Activated CD8-positive, alpha-beta memory T cell treated with anti-CD3 and anti-CD28 coated beads, Interleukin-2, amount 50 U/mL, for 4 hours (primary cell): ENCODE results near the gene TOR1A.

Experiments used
- DNase-seq: peaks from one replicate; pipeline ENCODE4 v3.0.0-alpha.2; 2020

TOR1A gene

DNA sequence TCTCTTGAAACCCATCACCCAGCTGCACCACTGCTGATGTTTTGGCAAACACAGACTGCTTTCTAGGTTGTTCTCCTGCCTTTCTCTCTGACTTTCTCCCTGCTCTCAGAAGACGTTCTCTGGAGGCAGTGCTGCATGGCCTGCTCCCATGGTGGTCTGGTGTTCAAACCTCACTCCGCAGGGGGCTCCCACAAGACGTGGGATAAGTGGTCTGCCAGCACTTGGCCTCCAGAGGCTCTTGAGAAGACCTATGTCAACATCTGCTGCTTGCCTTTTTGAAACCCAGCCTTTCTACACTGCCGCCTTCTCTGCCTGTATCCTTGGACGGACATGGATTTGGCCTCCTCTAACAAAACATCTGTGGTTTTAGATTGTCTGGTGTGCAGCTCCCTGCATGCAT, 27.9 kb upstream of the TOR1A start:
- no peak for DNase-seq

GRCh38 chr9:129850821-129851550, 27.1 kb upstream of the TOR1A start:
- no peak for DNase-seq

DNA sequence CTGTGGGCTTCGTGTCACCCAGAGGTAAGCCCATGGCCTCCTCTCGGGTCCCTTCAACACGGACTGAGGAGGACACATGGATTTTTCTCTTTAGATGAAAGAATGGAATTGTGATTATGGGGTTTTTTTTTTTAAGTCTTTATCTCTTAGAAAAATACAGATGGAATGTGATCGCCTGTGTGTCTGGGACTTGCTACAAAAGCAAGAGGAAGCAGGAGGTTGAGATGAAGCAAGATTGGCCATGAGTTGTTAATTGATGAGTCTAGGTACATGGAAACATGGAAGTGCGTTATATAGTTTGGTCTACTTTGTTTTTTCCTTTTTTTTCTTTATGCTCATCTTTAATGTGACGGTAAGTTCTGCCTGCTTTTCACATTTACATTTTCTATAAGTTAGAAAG, 26.0 kb upstream of the TOR1A start:
- no peak for DNase-seq

- DNase-seq = no peak
These were observed 24.9 kb upstream of the TOR1A start for GRCh38 chr9:129848712-129849441.

DNA sequence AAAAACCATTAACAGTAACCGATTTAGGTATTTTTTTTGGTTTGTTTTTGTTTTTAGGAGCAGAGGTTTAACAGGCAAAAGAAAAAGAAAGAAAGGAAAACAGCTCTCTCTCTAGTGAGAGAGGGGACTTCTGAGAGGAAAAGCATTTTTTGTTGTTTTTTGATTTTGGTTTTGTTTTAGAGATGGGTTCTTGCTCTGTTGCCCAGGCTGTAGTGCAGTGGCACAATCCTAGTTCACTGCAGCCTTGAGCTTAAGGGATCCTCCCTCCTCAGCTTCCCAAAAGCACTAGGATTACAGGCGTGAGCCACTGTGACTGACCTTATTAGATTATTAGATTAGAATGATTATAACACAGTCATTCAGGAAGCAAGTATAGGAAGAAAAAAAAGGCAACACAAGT, 21.4 kb upstream of the TOR1A start:
- DNase-seq = no peak

DNA sequence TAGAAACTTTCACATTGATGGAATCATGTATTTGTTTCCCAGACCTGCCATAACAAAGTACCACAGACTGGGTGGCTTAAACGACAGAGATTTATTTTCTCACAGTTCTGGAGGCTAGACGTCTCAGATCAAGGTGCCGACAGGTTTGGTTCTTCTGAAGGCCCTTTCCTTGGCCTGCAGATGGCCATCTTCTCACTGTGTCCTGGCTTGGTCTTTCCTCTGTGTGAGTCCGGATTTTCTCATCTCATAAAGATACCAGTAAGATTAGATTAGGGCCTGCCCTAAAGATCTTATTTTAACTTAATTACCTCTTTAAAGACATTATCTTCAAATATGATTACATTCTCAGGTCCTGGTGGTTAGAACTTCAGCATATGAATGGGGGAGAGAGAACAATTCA, 17.1 kb upstream of the TOR1A start:
- no peak for DNase-seq

DNA sequence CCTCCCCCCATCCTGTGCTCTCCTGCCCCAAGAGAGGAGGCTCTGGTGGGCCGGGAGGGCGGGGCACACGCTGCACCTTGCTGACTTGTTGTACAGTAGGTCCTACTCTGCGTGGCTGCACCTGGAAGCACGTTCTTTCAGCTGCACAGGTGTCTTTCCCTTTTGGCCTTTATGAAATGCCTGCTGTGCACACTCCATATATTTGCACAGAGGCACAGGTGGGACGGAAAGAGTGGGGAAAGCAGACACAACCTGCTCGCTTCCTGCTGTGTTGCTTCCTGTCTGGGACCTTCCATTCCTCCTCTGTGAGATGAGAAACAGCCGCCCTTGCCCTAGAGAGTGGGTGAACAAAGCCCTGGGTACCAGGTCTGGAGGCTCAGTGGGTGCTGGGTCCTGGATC, 16.1 kb upstream of the TOR1A start:
- no peak for DNase-seq

DNA sequence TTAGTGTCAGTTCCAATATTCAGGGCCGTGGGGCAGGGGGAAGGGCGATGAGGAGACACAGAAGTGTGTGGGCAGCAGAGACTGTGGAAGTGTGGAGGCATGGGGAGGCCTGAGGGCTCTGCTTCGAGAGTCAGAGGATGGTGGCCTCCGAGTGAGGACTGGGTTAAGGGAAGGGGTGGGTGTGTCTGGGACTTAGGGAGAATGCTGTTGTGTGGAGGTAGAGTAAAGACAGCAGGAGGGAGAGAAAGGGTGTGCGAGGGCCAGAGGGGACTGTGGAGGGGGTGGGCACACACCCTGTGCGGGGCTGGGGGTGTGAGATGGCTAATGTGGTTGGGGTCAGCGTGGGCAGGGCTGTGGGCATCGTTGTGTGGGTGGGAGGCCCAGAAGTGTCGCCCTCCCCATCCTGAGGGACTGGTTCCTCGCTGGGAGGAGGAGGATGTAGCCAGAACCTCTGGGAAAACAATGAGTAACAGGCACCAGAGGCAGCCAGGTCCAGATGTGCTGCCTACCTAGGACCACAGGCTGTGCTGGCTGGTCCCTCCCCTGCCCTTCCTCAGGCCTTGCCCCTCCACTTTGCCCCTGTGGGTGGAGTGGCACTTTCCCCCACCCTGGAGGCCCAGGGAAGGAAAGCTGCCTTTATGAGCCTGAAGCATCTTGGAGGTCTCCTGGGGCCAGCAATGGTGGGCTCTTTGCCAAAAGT, 15.5 kb upstream of the TOR1A start:
- no peak for DNase-seq

GRCh38 chr9:129838707-129839259, 14.8 kb upstream of the TOR1A start:
- DNase-seq = no peak

GRCh38 chr9:129836311-129837007, 12.5 kb upstream of the TOR1A start:
- peak; percentile 57 for DNase-seq

GRCh38 chr9:129835860-129836223, 11.9 kb upstream of the TOR1A start:
- DNase-seq = no peak

GRCh38 chr9:129835128-129835859, 11.4 kb upstream of the TOR1A start, which contains the start of the genes C9orf78 and USP20:
TSS of gene C9orf78 (minus strand) at chr9:129835275. CDS start at chr9:129835221, 54 bp downstream.
TSS of gene USP20 (plus strand) at chr9:129835458. CDS start at chr9:129852556, 17,098 bp downstream.
- DNase-seq = peak; percentile 98

DNA sequence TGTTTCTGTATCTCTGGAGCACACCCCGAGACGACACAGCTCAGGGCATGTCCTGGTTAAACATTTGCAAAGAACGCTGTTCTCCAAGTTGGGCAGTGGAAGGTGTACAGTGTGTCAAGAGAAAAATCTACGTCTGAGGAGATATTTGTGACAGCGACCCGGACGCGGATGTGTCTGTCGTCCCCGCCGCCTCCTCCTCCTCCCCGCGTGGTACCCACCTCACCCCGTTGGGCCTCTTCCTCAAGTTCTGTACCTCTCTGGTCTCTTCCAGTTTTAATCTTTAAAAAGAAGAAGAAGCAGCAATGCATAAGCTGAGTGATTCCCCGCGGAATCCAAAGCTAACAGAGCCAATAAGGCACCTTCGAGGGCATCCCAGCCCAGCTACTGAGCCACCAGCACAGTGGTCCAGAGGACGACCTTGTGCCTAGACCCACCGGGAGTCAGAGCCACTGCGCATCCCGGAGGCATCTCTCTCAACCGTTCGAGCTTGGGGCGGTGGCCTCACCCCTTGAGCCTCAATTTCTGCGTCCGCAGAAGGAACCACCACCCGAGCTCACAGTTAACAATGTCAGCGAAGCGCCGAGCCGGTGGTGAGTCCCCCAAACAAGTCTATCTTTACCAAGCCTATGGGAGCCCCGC, 10.7 kb upstream of the TOR1A start:
- DNase-seq = peak; percentile 48

GRCh38 chr9:129832982-129833381, 9.0 kb upstream of the TOR1A start:
- DNase-seq = no peak

DNA sequence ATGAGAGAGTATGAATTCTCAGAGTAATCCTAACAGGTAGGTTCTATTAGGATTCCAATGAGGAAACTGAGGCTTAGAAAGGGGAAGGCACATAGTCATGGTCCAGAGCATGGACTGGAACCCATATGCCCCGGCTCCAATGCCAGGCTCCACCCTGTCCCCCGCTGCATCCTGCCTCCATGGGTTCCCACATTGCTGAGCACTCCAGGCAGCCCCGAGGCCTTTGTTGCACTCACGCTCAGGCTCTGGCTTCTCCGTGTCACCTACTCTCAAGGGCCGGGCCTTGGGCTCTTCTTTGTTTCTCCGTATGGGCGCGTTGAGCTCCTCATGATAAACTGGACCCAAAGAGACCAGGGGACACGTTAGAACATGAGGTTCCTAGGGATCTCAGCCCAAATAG, 5.0 kb upstream of the TOR1A start:
- no peak for DNase-seq

DNA sequence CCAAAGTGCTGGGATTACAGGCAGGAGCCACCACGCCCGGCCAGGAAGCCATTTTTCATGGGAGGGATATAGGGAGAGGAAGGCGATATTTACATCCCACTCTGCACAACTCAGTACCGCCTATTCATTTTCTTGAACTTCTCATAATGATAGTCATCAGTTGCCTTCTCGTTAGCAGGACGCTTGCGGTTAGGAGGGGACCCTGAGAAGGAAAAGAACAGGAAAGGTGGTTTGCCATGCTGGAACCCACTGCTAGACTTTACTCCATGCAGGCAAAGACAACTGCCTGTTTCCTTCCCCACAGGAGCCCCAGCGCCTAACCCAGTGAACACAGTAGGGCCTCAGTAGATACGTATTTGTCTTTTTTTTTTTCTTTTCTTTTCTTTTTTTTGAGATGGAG, 4.1 kb upstream of the TOR1A start:
- DNase-seq = no peak

DNA sequence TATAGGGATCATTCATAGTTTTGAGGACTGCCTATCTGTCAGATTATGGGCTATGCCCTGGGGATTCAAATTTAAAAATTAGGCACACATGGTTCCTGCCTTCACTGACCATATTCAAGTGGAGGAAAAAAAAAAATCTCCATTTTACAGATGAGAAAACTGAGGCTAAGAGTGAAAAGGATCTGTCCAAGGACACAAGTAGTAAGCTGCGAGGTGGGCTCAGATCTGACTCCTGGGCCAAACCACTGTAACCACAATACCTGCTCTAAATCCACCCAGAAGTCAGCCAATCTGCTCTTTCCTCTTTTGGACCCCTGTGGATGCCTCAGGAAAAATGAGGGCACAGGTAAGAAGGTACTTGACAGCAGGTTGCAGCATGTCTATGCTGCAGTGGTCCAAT, 2.8 kb upstream of the TOR1A start:
- no peak for DNase-seq

GRCh38 chr9:129826344-129826743, 2.4 kb upstream of the TOR1A start:
- no peak for DNase-seq

DNA sequence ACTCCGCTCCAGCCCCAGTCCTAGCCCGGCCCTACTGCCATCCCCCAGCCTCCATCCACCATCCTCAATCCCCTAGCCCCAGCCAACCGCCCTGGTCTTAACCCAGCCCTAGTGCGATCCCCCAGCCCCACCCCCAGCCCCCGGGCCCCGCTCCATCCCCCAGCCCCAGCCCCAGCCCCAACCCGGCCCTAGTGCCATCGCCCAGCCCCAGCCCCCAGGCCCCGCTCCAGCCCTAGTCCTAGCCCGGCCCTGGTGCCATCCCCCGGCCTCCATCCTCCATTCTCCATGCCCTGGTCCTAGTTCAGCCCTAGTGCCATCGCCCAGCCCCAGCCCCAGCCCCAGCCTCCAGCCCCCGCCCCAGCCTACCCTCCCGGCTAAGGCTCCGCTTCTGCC, 398 bp downstream of the TOR1A start:
- no peak for DNase-seq

DNA sequence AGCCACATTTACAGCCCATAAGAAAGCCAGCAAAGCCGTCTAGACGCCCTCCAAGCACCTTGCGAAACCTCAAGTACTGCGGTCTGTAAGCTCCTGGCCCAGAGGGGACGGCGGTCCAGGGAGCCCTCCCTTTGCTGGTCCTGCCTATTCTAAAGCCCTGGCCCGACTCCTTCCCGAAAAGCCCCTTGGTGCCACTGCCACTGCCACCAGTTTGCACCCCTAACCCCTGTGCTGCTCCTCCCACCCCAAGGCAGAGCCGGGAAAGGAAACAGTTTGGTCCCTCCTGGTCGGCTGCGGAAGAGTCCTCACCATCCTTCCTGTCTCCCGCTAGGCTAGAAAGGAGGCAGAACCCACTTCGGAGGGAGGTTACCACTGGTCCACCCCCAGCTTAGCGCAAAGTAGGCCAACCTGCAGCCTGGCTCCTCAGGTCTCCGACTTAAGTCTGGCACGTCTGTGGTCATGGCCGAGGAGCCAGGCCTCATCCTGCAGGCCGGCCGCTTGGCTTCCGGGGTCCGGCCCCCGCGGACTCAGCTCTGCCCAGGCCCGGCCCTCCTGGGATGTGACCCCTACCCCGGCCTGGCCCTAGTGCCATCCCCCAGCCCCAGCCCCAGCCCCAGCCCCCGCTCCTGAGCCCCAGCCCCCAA, 916 bp downstream of the TOR1A start:
- no peak for DNase-seq
